Activated CD8-positive, alpha-beta T cell treated with anti-CD3 and anti-CD28 coated beads for 36 hours (primary cell): ENCODE measurements around the gene LCA5. TPM values are rescaled to one million over a fixed set of nuclear protein-coding genes. Genes with fewer than 3 reads are reported as not detected.

ENCODE experiments used
- ATAC-seq: fragments of 200-7000 bp; cut with Tn5 transposase; one replicate; pipeline ENCODE4 v1.10.0; 2021; ENCODE audit warnings: mild to moderate bottlenecking, moderate library complexity
- CTCF ChIA-PET: fragments of 350-600 bp; sonication (Branson Sonifier 250); formaldehyde crosslinking; loops from one replicate; lab custom pipeline; 2021; ENCODE audit warnings: antibody characterized with exemption; lab: Charles Lee
- POLR2A ChIA-PET: fragments of 350-600 bp; sonication (Branson Sonifier 250); formaldehyde crosslinking; loops from one replicate; lab custom pipeline; 2021; ENCODE audit warnings: antibody characterized with exemption; lab: Charles Lee
- DNase-seq: peaks from one replicate; pipeline ENCODE4 v3.0.0-alpha.2; 2020
- H3K27ac Mint-ChIP-seq: one replicate; pipeline ENCODE4 v1.8.0; 2021; ENCODE audit warnings: mild to moderate bottlenecking, mixed read lengths
- H3K27me3 Mint-ChIP-seq: one replicate; pipeline ENCODE4 v1.8.0; 2021; ENCODE audit warnings: mixed read lengths
- H3K36me3 Mint-ChIP-seq: one replicate; pipeline ENCODE4 v1.8.0; 2021; ENCODE audit warnings: low read depth, mixed read lengths
- H3K4me1 Mint-ChIP-seq: one replicate; pipeline ENCODE4 v1.8.0; 2021; ENCODE audit warnings: low read depth, mixed read lengths
- H3K4me3 Mint-ChIP-seq: one replicate; pipeline ENCODE4 v1.8.0; 2021; ENCODE audit warnings: mild to moderate bottlenecking, moderate library complexity, mixed read lengths
- H3K9me3 Mint-ChIP-seq: one replicate; pipeline ENCODE4 v1.8.0; 2021; ENCODE audit warnings: mixed read lengths
- CTCF ChIP-seq: fragments of 200-600 bp; IDR thresholded peaks from one replicate; pipeline ENCODE4 v1.8.0; 2022; ENCODE audit warnings: antibody characterized with exemption, mild to moderate bottlenecking
- intact Hi-C: fragments of 100-400 bp; cut with micrococcal nuclease; formaldehyde crosslinking; loops from one replicate; pipeline ENCODE4 v1.10.0; 2022
- total RNA-seq, 2 experiments: library from RNA; stranded (reverse); gene quantifications; one replicate each; pipeline ENCODE4 v1.2.3, GENCODE V29; 2021

The LCA5 gene
- total RNA-seq, 2 experiments from 2014 or later = 0.07 TPM; not detected in 1

- intact Hi-C loops = no loop called here
- H3K4me1 Mint-ChIP-seq = no peaks in the 10 kb centered on the region
- POLR2A ChIA-PET = no interaction called here
Measured at GRCh38 chr6:79546186-79546585, 9.0 kb upstream of the LCA5 start.

DNA sequence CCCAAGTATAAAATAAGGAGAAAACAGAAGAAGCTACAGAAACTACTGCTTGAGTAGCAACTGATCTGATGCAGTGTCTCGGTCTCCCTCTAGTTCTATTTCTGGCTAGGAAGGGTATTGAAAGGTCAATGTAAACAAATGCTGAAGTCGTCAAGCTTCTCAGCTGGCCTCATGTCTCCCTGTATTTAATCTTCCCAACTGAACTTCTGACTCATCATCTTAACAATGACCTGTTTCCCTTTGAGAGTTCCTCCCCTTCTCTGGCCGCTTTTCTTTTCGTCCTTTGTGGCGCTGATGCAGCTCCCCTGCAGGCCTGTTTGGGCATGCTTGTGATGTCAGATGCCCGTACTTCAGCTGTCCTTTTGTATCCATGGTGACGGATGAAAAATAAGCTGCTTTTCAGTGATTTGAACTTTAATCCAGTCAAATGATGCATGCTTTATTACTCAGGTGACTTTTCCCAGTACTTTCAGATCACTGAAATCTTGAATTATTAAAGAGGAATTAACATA, 7.8 kb upstream of the LCA5 start:
- Mint-ChIP-seq H3K4me3 (no peak overlapping the region), H3K4me1 (no peaks in the 10 kb centered on the region), H3K27me3 (peaks cover 10% of the 10 kb centered on the region), H3K9me3 (no peaks in the 10 kb centered on the region), H3K27ac (no peak overlapping the region), H3K36me3 (no peaks in the 10 kb centered on the region)
- TF ChIP-seq CTCF = no peak
- peak; percentile 2 for DNase-seq
- intact Hi-C loops = no loop called here
- ATAC-seq = no peak
- ChIA-PET POLR2A (no interaction called here), CTCF (interaction anchor here (1.0 to 2.0 kb wide), 5 partner anchors 9 to 401 kb away, joined by 3 to 9 read pairs (median 4); no protein-coding TSS in a partner anchor)

More at GRCh38 chr6:79546186-79546585, 9.0 kb upstream of the LCA5 start:
- no peak overlapping the region for H3K27ac Mint-ChIP-seq
- no peaks in the 10 kb centered on the region for H3K36me3 Mint-ChIP-seq
- TF ChIP-seq CTCF = no peak
- CTCF ChIA-PET = no interaction called here
- DNase-seq (no peak), ATAC-seq (no peak)
- no peak overlapping the region for H3K4me3 Mint-ChIP-seq
- peaks cover 5% of the 10 kb centered on the region for H3K27me3 Mint-ChIP-seq
- H3K9me3 Mint-ChIP-seq = no peaks in the 10 kb centered on the region

GRCh38 chr6:79544299-79544927, 7.2 kb upstream of the LCA5 start:
- H3K9me3 Mint-ChIP-seq = no peaks in the 10 kb centered on the region
- intact Hi-C loops = no loop called here
- TF ChIP-seq CTCF = no peak
- no peaks in the 10 kb centered on the region for H3K4me1 Mint-ChIP-seq
- DNase-seq = no peak
- H3K36me3 Mint-ChIP-seq = no peaks in the 10 kb centered on the region
- peaks cover 10% of the 10 kb centered on the region for H3K27me3 Mint-ChIP-seq
- ChIA-PET CTCF (interaction anchor here (1.0 to 2.0 kb wide), 5 partner anchors 10 to 402 kb away, joined by 3 to 9 read pairs (median 4); no protein-coding TSS in a partner anchor), POLR2A (no interaction called here)
- no peak for ATAC-seq
- H3K4me3 Mint-ChIP-seq = no peak overlapping the region
- no peak overlapping the region for H3K27ac Mint-ChIP-seq

DNA sequence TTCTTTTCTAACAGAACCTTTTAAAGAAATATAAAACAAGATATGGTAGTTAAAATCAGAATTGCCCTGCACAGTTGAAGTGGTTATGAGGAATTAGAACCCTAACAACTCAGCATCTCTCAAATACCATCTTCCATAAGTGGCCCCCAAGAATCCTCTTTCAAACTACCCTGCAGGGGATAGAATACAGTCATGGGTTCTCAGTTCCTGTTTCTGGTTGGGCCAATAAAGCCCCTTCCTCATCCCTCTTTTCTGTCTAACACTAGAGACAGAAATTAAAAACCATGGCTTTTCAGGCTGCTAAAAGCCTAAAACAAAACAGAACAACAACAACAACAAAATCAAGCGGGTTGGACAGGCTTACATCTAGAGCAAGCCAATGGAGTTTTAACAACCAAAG, 6.7 kb upstream of the LCA5 start:
- ChIA-PET POLR2A (no interaction called here), CTCF (interaction anchor here (1.0 to 2.0 kb wide), 4 partner anchors 13 to 402 kb away, joined by 3 to 9 read pairs (median 4); no protein-coding TSS in a partner anchor)
- intact Hi-C loops = no loop called here
- H3K27ac Mint-ChIP-seq = no peak overlapping the region
- DNase-seq (no peak), ATAC-seq (no peak)
- TF ChIP-seq CTCF = no peak
- H3K4me3 Mint-ChIP-seq = no peak overlapping the region
- peaks cover 10% of the 10 kb centered on the region for H3K27me3 Mint-ChIP-seq
- no peaks in the 10 kb centered on the region for H3K4me1 Mint-ChIP-seq
- H3K9me3 Mint-ChIP-seq = no peaks in the 10 kb centered on the region
- H3K36me3 Mint-ChIP-seq = no peaks in the 10 kb centered on the region

DNA sequence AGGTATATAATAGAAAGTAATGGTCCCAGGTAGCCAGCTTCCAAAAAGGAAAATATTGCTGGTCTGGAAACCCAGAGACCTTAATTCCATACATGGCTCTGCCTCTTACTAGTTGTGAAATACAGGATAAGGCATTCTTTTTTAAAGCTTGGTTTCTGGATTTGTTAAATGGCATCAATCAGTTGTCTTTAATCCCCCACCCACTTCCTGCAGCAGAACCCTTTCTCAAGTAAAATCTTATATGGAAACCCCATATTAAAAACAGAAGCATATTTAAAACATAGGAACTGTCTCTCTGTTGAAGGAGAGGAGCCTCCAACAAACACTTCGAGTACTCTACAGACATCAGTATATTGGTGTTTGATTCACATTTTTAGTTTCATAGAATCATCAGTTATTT, 6.2 kb upstream of the LCA5 start:
- ChIA-PET CTCF (interaction anchor here (2.0 kb wide), 1 partner anchor 27 kb away, joined by 9 read pairs; no protein-coding TSS in a partner anchor), POLR2A (no interaction called here)
- DNase-seq = no peak
- H3K27ac Mint-ChIP-seq = no peak overlapping the region
- H3K4me1 Mint-ChIP-seq = no peaks in the 10 kb centered on the region
- intact Hi-C loops = no loop called here
- H3K36me3 Mint-ChIP-seq = no peaks in the 10 kb centered on the region
- no peak for TF ChIP-seq CTCF
- no peaks in the 10 kb centered on the region for H3K9me3 Mint-ChIP-seq
- no peak overlapping the region for H3K4me3 Mint-ChIP-seq
- no peak for ATAC-seq
- peaks cover 10% of the 10 kb centered on the region for H3K27me3 Mint-ChIP-seq
